Cardiac muscle cell (in vitro differentiated cells and primary cell): Measurements from ENCODE around the gene BLM. TPM values are rescaled to one million over a fixed set of nuclear protein-coding genes. Genes with fewer than 3 reads are reported as not detected.

Experiments used
- DNase-seq, 2 donors: peaks; one replicate each; pipeline versions ENCODE4 v3.0.0 to v3.0.0-alpha.2; 2010 to 2017; ENCODE audit warnings: low read depth in 1 of 2, low spot score in 1 of 2
- H3K27ac ChIP-seq: fragments of 200-600 bp; sonication (generic); 2 replicates; pipeline ENCODE4 v1.5.1; 2016
- H3K27me3 ChIP-seq: fragments of 200-600 bp; sonication (generic); 2 replicates; pipeline ENCODE4 v1.6.0; 2016; ENCODE audit warnings: control low read depth
- H3K36me3 ChIP-seq: fragments of 200-600 bp; sonication (generic); 2 replicates; pipeline ENCODE4 v1.5.1; 2016; ENCODE audit warnings: control low read depth
- H3K4me1 ChIP-seq: fragments of 200-600 bp; sonication (generic); 2 replicates; pipeline ENCODE4 v1.8.1; 2017; ENCODE audit warnings: low read depth, mild to moderate bottlenecking, mixed run types
- H3K4me3 ChIP-seq: fragments of 200-600 bp; sonication (generic); 2 replicates; pipeline ENCODE4 v1.5.1; 2016; ENCODE audit warnings: mild to moderate bottlenecking
- H3K9me3 ChIP-seq: fragments of 200-600 bp; sonication (generic); 2 replicates; pipeline ENCODE4 v1.5.1; 2017; ENCODE audit warnings: low read depth, mild to moderate bottlenecking, control low read depth
- polyA plus RNA-seq: library from polyadenylated mRNA; unstranded; fragments of >200 nt; fragmentation: Nextera tagmentation; extraction: Ambion mirVana; gene quantifications from 2 replicates; pipeline ENCODE4 v1.2.1, GENCODE V29; 2016
- total RNA-seq: library from RNA; depleted of rRNA; stranded (reverse); fragments of >200 nt; gene quantifications from 2 replicates; pipeline ENCODE4 v1.2.3, GENCODE V29; 2016
- TF ChIP-seq, protein P1 (sequence below): IDR thresholded peaks from 2 replicates; pipeline ENCODE4 v1.5.1; 2012; ENCODE audit warnings: low read depth, mild to moderate bottlenecking, low read length

The BLM gene
- total and polyA plus RNA-seq, 2 experiments from 2014 or later: 2.6 to 6.3 TPM

DNA sequence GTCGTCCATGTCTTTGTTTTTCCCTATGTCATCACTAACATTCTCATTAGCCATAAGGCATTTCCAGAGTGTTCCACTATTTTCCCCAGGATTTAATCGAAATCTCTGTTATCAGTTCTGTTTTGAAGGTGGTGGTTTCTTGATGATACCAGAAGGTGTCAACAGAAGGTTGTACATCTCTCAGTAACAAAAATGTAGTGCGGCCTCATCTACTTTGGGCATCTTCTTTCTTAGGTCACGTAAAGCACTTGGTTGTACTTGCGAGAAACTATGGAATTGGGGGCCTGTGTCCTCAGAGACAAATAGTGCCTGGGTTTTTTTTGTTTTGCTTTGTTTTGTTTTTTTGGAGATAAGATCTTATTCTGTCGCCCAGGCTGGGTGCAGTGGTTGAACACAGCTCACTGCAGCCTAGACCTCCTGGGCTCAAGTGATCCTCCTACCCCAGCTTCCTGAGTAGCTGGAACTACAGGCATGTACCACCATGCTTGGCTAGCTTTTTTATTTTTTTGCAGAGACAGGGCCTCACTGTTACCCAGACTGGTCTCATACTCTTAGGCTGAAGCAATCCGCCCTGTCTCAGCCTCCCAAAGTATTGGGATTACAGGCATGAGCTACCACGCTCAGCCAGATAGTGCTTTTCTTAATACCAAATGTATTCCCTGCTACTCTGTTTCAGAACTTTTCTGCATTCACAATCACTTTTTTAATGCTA lies 90.1 kb downstream of the BLM start:
- TF ChIP-seq, protein P1, sequence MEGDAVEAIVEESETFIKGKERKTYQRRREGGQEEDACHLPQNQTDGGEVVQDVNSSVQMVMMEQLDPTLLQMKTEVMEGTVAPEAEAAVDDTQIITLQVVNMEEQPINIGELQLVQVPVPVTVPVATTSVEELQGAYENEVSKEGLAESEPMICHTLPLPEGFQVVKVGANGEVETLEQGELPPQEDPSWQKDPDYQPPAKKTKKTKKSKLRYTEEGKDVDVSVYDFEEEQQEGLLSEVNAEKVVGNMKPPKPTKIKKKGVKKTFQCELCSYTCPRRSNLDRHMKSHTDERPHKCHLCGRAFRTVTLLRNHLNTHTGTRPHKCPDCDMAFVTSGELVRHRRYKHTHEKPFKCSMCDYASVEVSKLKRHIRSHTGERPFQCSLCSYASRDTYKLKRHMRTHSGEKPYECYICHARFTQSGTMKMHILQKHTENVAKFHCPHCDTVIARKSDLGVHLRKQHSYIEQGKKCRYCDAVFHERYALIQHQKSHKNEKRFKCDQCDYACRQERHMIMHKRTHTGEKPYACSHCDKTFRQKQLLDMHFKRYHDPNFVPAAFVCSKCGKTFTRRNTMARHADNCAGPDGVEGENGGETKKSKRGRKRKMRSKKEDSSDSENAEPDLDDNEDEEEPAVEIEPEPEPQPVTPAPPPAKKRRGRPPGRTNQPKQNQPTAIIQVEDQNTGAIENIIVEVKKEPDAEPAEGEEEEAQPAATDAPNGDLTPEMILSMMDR: no peak
- Histone ChIP-seq H3K4me3 (no peak overlapping the region), H3K36me3 (no peaks in the 10 kb centered on the region), H3K4me1 (no peaks in the 10 kb centered on the region), H3K9me3 (no peaks in the 10 kb centered on the region), H3K27ac (no peak overlapping the region), H3K27me3 (no peaks in the 10 kb centered on the region)
- no peak for DNase-seq

DNA sequence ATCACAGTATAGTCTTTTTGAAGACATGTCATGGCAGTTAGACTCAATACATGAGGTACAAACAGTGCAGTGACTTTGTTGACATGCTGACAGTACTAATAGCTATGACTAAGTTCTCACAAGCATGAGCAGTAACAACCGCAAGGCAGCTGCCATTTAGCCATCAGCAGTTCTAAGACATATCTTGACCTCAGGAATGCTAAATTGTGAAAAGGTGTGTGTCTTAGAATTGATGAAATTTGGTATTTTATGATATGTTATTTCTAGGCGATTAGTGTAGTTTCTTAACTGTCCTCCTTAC lies 90.6 kb downstream of the BLM start:
- H3K9me3 ChIP-seq: no peaks in the 10 kb centered on the region
- TF ChIP-seq, protein P1: no peak
- H3K4me3 ChIP-seq: no peak overlapping the region
- DNase-seq: no peak
- no peaks in the 10 kb centered on the region for H3K4me1 ChIP-seq
- no peak overlapping the region for H3K27ac ChIP-seq
- no peaks in the 10 kb centered on the region for H3K27me3 ChIP-seq
- H3K36me3 ChIP-seq: no peaks in the 10 kb centered on the region

DNA sequence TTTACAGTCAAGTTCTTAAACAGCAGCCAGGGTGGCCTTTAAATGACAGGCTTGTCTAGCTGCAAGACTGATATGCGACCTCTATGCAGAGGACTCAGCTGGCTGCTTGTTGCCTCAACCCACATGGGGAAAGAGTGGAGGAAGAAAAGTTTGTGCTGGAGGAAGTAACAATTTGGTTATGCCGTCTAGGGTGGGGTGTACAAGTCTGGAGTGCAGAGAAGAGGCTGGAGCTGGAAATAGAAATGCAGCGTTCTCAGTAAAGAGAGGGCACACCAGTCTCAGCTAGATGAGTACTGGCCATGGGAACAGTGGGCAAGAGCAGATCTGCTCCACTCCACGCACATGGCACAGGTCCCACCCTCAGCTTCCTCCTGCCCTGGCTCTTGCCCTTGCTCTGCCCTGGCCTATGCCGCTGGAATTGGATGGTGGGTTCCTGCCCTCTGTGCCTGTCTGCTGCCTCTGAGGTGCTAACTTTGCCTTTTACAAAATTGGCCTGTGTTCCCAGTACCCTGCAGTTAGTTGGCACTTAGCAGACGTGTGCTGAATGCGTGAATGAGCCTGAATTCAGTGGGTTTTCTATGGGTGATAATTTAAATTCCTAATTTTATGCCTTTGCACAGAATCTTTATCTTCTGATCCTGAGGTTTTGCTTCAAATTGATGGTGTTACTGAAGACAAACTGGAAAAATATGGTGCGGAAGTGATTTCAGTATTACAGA lies 91.5 kb downstream of the BLM start:
- no peaks in the 10 kb centered on the region for H3K4me1 ChIP-seq
- DNase-seq: no peak
- no peak overlapping the region for H3K27ac ChIP-seq
- no peaks in the 10 kb centered on the region for H3K27me3 ChIP-seq
- no peaks in the 10 kb centered on the region for H3K36me3 ChIP-seq
- H3K9me3 ChIP-seq: no peaks in the 10 kb centered on the region
- no peak overlapping the region for H3K4me3 ChIP-seq
- TF ChIP-seq, protein P1: no peak

DNA sequence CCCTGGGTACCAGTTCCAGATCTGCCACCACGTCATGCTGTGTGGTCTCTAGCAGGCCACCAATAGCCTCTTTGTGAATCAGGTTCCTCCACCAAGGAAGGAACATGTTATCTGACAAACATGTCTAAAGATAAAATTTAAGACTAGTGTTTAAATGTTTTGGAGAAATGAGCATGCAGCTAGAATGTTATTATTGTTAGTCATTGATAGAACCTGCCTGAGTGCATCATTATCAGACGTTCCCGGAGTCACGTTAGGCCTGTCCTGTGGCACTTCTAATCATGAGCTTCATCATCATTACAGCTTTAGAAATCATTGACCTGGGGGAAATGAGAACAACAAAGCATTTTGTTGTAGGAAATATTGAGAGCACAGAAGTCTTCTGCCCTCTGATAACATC lies 92.4 kb downstream of the BLM start:
- no peaks in the 10 kb centered on the region for H3K27me3 ChIP-seq
- no peak for DNase-seq
- H3K27ac ChIP-seq: no peak overlapping the region
- H3K4me3 ChIP-seq: no peak overlapping the region
- H3K9me3 ChIP-seq: no peaks in the 10 kb centered on the region
- H3K4me1 ChIP-seq: no peaks in the 10 kb centered on the region
- no peaks in the 10 kb centered on the region for H3K36me3 ChIP-seq
- TF ChIP-seq, protein P1: no peak

DNA sequence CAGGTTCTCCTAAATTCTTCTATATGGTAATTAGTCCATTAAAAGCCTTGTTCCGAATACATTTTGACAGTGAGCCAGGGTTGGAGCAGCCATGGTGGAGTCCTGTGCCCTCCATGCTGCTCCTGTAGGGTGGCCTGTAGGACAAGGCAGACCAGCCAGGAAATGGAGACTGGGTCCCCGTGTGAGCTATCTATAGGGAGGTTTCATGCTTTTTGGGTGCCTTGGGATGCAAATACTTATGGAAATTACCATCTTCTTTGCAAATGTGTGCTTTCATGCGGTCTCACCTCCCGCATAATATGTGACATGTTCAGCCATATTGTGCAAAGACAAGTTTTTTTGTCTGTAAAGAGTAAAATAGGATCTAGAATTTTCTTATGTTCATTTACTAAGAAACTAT lies 93.2 kb downstream of the BLM start:
- Histone ChIP-seq H3K27ac (no peak overlapping the region), H3K27me3 (no peaks in the 10 kb centered on the region), H3K9me3 (no peaks in the 10 kb centered on the region), H3K36me3 (no peaks in the 10 kb centered on the region), H3K4me1 (no peaks in the 10 kb centered on the region), H3K4me3 (no peak overlapping the region)
- TF ChIP-seq, protein P1: no peak
- DNase-seq: no peak
